PC-9 (cell line): ENCODE data around the gene ZNF792.
"Not testable (repeated sequence)": the region's sequence is repeated elsewhere in the genome, so short reads cannot be mapped to it uniquely, and the experiment has no call there.

Experiments
- CTCF ChIP-seq: fragments of 200-600 bp; sonication (generic); conservative IDR thresholded peaks from 2 replicates; pipeline ENCODE4 v1.6.1; 2017; ENCODE audit warnings: mixed run types, antibody characterized with exemption, mild to moderate bottlenecking, moderate library complexity
- EZH2 ChIP-seq: fragments of 200-600 bp; sonication (generic); IDR thresholded peaks from 2 replicates; pipeline ENCODE4 v1.8.0; 2017; ENCODE audit warnings: antibody characterized with exemption, low read depth

GRCh38 chr19:34992582-34992981 is 28.6 kb upstream of the ZNF792 start:
- TF ChIP-seq EZH2, CTCF: not testable (repeated sequence)
